Ishikawa (cell line): ENCODE results near the gene TRPV5.

Source experiments
- CREB1 ChIP-seq: IDR thresholded peaks from 2 replicates; pipeline ENCODE4 v1.6.1; 2012; ENCODE audit warnings: low read depth
- EP300 ChIP-seq: IDR thresholded peaks from 2 replicates; pipeline ENCODE4 v1.6.1; 2012; ENCODE audit warnings: borderline replicate concordance
- REST ChIP-seq: IDR thresholded peaks from 2 replicates; pipeline ENCODE4 v1.6.1; 2012; ENCODE audit warnings: low read depth, mild to moderate bottlenecking
- TAF1 ChIP-seq: IDR thresholded peaks from 2 replicates; pipeline ENCODE4 v1.6.1; 2012; ENCODE audit warnings: low read depth, mild to moderate bottlenecking

- no peak for TF ChIP-seq CREB1
- TF ChIP-seq REST = no peak
- no peak for TF ChIP-seq TAF1
- TF ChIP-seq EP300 = no peak
Measured at GRCh38 chr7:142872106-142872675, 61.4 kb downstream of the TRPV5 start.
